Measurements from ENCODE around the gene MAMDC2.

MAMDC2 gene

DNA sequence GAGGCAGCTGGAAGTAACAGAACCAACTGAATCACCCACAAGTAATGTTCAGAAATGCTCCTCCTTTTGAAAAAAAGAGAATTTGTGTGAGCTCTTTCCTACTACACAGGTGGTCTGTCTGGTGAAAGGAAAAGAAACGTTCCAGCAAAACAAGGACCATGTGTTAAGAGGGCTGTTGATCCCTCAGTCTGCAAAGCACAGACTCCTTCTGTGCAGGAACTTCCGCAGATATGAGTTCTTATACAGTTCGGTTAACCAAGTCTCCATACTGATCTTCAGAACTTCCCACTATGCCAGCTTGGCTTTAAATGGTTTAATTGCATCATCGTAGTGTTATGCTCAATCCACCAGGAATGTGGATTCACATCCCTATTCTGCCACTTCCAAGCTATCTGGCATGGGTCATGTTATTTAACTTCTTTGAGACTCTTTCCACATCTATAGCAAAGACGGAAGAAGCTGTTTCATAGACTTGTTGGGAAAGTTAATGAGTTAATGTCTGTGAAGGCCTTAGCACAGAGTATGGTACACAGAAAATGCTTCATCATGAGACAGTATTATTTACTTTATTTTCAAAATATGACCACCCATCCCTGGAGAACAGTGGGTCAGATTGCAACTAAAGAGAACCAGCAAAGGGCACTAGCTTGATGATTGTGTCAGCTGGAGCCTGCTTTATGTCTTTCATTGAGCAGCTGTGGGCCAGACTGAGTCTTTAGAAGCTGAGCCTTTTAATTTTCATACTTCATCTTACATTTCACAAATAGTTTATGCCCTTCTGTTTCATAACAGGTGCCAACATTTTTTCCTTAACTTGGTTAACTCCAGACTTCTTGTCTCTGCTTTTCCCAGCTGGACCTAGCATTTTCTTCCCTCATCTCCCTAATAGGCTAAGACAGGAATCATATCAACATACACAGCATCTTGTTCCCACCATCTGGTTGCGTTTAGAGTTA, 89.9 kb downstream of the MAMDC2 start (continued):
- TF ChIP-seq, protein P1, sequence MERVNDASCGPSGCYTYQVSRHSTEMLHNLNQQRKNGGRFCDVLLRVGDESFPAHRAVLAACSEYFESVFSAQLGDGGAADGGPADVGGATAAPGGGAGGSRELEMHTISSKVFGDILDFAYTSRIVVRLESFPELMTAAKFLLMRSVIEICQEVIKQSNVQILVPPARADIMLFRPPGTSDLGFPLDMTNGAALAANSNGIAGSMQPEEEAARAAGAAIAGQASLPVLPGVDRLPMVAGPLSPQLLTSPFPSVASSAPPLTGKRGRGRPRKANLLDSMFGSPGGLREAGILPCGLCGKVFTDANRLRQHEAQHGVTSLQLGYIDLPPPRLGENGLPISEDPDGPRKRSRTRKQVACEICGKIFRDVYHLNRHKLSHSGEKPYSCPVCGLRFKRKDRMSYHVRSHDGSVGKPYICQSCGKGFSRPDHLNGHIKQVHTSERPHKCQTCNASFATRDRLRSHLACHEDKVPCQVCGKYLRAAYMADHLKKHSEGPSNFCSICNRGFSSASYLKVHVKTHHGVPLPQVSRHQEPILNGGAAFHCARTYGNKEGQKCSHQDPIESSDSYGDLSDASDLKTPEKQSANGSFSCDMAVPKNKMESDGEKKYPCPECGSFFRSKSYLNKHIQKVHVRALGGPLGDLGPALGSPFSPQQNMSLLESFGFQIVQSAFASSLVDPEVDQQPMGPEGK (CRISPR knock-in tag; IDR thresholded peaks at IDR 0.05; ENCODE audit: borderline replicate concordance) = peak; percentile 79
- TF ChIP-seq ESRRG (CRISPR knock-in tag; IDR thresholded peaks at IDR 0.05) (0 out of 2 replicates have a peak, but pooled peaks have one; percentile 62), PPARA (CRISPR knock-in tag; IDR thresholded peaks at IDR 0.05; ENCODE audit: borderline replicate concordance) (no peak), TOX (CRISPR knock-in tag; IDR thresholded peaks at IDR 0.05; ENCODE audit: borderline replicate concordance) (no peak), SNAI2 (CRISPR knock-in tag; IDR thresholded peaks at IDR 0.05) (peak; percentile 100)
- TF ChIP-seq, protein P2, sequence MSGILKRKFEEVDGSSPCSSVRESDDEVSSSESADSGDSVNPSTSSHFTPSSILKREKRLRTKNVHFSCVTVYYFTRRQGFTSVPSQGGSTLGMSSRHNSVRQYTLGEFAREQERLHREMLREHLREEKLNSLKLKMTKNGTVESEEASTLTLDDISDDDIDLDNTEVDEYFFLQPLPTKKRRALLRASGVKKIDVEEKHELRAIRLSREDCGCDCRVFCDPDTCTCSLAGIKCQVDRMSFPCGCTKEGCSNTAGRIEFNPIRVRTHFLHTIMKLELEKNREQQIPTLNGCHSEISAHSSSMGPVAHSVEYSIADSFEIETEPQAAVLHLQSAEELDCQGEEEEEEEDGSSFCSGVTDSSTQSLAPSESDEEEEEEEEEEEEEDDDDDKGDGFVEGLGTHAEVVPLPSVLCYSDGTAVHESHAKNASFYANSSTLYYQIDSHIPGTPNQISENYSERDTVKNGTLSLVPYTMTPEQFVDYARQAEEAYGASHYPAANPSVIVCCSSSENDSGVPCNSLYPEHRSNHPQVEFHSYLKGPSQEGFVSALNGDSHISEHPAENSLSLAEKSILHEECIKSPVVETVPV (CRISPR knock-in tag; IDR thresholded peaks at IDR 0.05) = peak; percentile 84

DNA sequence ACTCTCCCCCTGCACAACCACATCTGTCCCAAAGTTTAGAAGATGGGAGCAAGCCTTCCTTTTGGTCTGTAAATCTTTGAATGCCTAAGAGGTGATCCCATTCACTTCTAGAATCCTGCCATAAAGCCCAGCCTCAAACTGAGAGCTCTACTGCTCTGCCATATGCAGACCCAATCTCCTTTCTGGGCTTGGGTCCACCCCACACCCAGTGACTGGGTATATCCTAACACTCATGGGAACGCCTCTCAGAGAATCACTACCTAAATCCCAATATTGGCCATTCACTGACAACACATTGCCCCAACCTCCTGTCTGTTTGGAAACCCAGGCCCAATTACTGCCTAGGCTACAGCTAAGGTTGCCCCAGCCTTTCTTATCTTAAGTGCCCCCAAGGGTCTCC, 90.7 kb downstream of the MAMDC2 start:
- ATAC-seq = peak; percentile 51
- TF ChIP-seq ZFP30 (CRISPR knock-in tag; IDR thresholded peaks at IDR 0.05) = no peak
- TF ChIP-seq, protein P1 (CRISPR knock-in tag; IDR thresholded peaks at IDR 0.05; ENCODE audit: borderline replicate concordance) = no peak
- no peak for TF ChIP-seq TOX (CRISPR knock-in tag; IDR thresholded peaks at IDR 0.05; ENCODE audit: borderline replicate concordance)
- no peak for TF ChIP-seq ISL1 (CRISPR knock-in tag; IDR thresholded peaks at IDR 0.05)
- TF ChIP-seq, protein P2 (CRISPR knock-in tag; IDR thresholded peaks at IDR 0.05) = no peak
- TF ChIP-seq BACH2 (CRISPR knock-in tag; IDR thresholded peaks at IDR 0.05; ENCODE audit: borderline replicate concordance) = no peak
- TF ChIP-seq CSDC2 (CRISPR knock-in tag; IDR thresholded peaks at IDR 0.05) = no peak
- no peak for TF ChIP-seq SNAI2 (CRISPR knock-in tag; IDR thresholded peaks at IDR 0.05)
- TF ChIP-seq ESRRG (CRISPR knock-in tag; IDR thresholded peaks at IDR 0.05) = no peak
- TF ChIP-seq, protein P3, sequence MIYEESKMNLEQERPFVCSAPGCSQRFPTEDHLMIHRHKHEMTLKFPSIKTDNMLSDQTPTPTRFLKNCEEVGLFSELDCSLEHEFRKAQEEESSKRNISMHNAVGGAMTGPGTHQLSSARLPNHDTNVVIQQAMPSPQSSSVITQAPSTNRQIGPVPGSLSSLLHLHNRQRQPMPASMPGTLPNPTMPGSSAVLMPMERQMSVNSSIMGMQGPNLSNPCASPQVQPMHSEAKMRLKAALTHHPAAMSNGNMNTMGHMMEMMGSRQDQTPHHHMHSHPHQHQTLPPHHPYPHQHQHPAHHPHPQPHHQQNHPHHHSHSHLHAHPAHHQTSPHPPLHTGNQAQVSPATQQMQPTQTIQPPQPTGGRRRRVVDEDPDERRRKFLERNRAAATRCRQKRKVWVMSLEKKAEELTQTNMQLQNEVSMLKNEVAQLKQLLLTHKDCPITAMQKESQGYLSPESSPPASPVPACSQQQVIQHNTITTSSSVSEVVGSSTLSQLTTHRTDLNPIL (CRISPR knock-in tag; IDR thresholded peaks at IDR 0.05; ENCODE audit: low read depth) = no peak
- TF ChIP-seq ZNF565 (CRISPR knock-in tag; conservative IDR thresholded peaks at IDR 0.05; ENCODE audit: low read depth) = no peak
- no peak for TF ChIP-seq ZNF8 (CRISPR knock-in tag; IDR thresholded peaks at IDR 0.05)
- no peak for TF ChIP-seq TCF4 (CRISPR knock-in tag; IDR thresholded peaks at IDR 0.05; ENCODE audit: borderline replicate concordance)
- no peak for TF ChIP-seq GLIS3 (CRISPR knock-in tag; IDR thresholded peaks at IDR 0.05)
- no peak for TF ChIP-seq ZNF70 (CRISPR knock-in tag; IDR thresholded peaks at IDR 0.05)
- TF ChIP-seq, protein P4, sequence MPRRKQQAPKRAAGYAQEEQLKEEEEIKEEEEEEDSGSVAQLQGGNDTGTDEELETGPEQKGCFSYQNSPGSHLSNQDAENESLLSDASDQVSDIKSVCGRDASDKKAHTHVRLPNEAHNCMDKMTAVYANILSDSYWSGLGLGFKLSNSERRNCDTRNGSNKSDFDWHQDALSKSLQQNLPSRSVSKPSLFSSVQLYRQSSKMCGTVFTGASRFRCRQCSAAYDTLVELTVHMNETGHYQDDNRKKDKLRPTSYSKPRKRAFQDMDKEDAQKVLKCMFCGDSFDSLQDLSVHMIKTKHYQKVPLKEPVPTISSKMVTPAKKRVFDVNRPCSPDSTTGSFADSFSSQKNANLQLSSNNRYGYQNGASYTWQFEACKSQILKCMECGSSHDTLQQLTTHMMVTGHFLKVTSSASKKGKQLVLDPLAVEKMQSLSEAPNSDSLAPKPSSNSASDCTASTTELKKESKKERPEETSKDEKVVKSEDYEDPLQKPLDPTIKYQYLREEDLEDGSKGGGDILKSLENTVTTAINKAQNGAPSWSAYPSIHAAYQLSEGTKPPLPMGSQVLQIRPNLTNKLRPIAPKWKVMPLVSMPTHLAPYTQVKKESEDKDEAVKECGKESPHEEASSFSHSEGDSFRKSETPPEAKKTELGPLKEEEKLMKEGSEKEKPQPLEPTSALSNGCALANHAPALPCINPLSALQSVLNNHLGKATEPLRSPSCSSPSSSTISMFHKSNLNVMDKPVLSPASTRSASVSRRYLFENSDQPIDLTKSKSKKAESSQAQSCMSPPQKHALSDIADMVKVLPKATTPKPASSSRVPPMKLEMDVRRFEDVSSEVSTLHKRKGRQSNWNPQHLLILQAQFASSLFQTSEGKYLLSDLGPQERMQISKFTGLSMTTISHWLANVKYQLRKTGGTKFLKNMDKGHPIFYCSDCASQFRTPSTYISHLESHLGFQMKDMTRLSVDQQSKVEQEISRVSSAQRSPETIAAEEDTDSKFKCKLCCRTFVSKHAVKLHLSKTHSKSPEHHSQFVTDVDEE (CRISPR knock-in tag; IDR thresholded peaks at IDR 0.05) = no peak
- TF ChIP-seq, protein P5, sequence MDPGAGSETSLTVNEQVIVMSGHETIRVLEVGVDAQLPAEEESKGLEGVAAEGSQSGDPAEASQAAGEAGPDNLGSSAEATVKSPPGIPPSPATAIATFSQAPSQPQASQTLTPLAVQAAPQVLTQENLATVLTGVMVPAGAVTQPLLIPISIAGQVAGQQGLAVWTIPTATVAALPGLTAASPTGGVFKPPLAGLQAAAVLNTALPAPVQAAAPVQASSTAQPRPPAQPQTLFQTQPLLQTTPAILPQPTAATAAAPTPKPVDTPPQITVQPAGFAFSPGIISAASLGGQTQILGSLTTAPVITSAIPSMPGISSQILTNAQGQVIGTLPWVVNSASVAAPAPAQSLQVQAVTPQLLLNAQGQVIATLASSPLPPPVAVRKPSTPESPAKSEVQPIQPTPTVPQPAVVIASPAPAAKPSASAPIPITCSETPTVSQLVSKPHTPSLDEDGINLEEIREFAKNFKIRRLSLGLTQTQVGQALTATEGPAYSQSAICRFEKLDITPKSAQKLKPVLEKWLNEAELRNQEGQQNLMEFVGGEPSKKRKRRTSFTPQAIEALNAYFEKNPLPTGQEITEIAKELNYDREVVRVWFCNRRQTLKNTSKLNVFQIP (CRISPR knock-in tag; IDR thresholded peaks at IDR 0.05; ENCODE audit: borderline replicate concordance, low read depth) = no peak
- TF ChIP-seq ZFP3 (CRISPR knock-in tag; IDR thresholded peaks at IDR 0.05) = no peak
- no peak for TF ChIP-seq PPARA (CRISPR knock-in tag; IDR thresholded peaks at IDR 0.05; ENCODE audit: borderline replicate concordance)
- no peak for TF ChIP-seq ZC3H10 (CRISPR knock-in tag; IDR thresholded peaks at IDR 0.05)

Data from SK-N-SH treated with all-trans-retinoic acid at 6 μM for 48 hours (cell line).